Endothelial cell of umbilical vein (primary cell): ENCODE data around the gene CXCR1. TPM values are rescaled to one million over a fixed set of nuclear protein-coding genes. Genes with fewer than 3 reads are reported as not detected.

Source experiments
- BruUV-seq: library from RNA; stranded (reverse); fragments of 400-500 nt; replicated peaks from 2 replicates; lab custom pipeline; 2021; lab: Mats Ljungman, UMichigan
- CTCF ChIA-PET: fragments of 300-600, 350-600 bp; sonication (Branson Sonifier 250); formaldehyde crosslinking; loops from one replicate; lab custom pipeline; 2021; ENCODE audit warnings: antibody characterized with exemption, inconsistent platforms; lab: Charles Lee
- POLR2A ChIA-PET: fragments of 300-600, 350-600 bp; sonication (Branson Sonifier 250); formaldehyde crosslinking; loops from one replicate; lab custom pipeline; 2021; ENCODE audit warnings: antibody characterized with exemption, inconsistent platforms; lab: Charles Lee
- DNase-seq: peaks from one replicate; pipeline ENCODE4 v3.0.0-alpha.2; 2011; ENCODE audit warnings: low read depth, low spot score
- FAIRE-seq: peaks from 2 replicates; lab custom pipeline; 2011; peaks lifted over from hg19 to GRCh38; lab: Jason Lieb, UNC
- H2AFZ ChIP-seq: 2 replicates; pipeline ENCODE4 v1.6.0; 2012; ENCODE audit warnings: low read depth, low read length, control low read depth, inconsistent platforms
- H3K27ac ChIP-seq: 2 replicates; pipeline ENCODE4 v1.5.1; 2011; ENCODE audit warnings: low read depth, mild to moderate bottlenecking, control low read depth, low read length, moderate library complexity; ENCODE audit not compliant: insufficient read depth
- H3K27me3 ChIP-seq, 2 experiments: 2 replicates each; pipeline versions ENCODE4 v1.6.0 to v1.6.1; 2011; ENCODE audit warnings: low read length in 2 of 2, mixed read lengths in 1 of 2; ENCODE audit not compliant: control insufficient read depth in 2 of 2, insufficient read depth in 2 of 2
- H3K36me3 ChIP-seq, 2 experiments: 2 replicates in 1 of 2; 3 replicates in 1 of 2; pipeline ENCODE4 v1.5.1; 2011; ENCODE audit warnings: low read length in 2 of 2, mild to moderate bottlenecking in 1 of 2, moderate library complexity in 1 of 2; ENCODE audit not compliant: control insufficient read depth in 2 of 2, insufficient read depth in 2 of 2; ENCODE audit errors: extremely low read depth in 1 of 2
- H3K4me1 ChIP-seq: 3 replicates; pipeline ENCODE4 v1.5.1; 2011; ENCODE audit warnings: mild to moderate bottlenecking, low read length; ENCODE audit not compliant: control insufficient read depth, insufficient read depth; ENCODE audit errors: extremely low read depth
- H3K4me2 ChIP-seq: 2 replicates; pipeline ENCODE4 v1.6.1; 2011; ENCODE audit warnings: low read length, control low read depth, mixed read lengths; ENCODE audit not compliant: insufficient read depth
- H3K4me3 ChIP-seq, 3 experiments: fragments of 200-600 bp in 1 of 3; sonication (generic), shearing (Covaris generic) in 1 of 3; replicated peaks in 1 of 3; 2 replicates each; pipeline ENCODE4 v1.5.1; 2011 to 2016; ENCODE audit warnings: control low read depth in 3 of 3, low read length in 3 of 3, mild to moderate bottlenecking in 2 of 3, inconsistent platforms in 1 of 3, low read depth in 1 of 3, moderate library complexity in 1 of 3; ENCODE audit not compliant: insufficient read depth in 1 of 3
- H3K79me2 ChIP-seq: 2 replicates; pipeline ENCODE4 v1.6.0; 2012; ENCODE audit warnings: low read length, inconsistent platforms; ENCODE audit not compliant: control insufficient read depth, insufficient read depth
- H3K9ac ChIP-seq: replicated peaks from 2 replicates; pipeline ENCODE3; 2011; ENCODE audit warnings: low read length, control low read depth; ENCODE audit not compliant: insufficient read depth; ENCODE audit errors: extremely low read depth
- H3K9me1 ChIP-seq: replicated peaks from 3 replicates; pipeline ENCODE4 v1.6.0; 2011; ENCODE audit warnings: mild to moderate bottlenecking, low read length; ENCODE audit not compliant: control insufficient read depth, insufficient read depth; ENCODE audit errors: extremely low read depth
- H3K9me3 ChIP-seq: replicated peaks from 2 replicates; pipeline ENCODE4 v1.5.1; 2012; ENCODE audit warnings: low read length, inconsistent platforms; ENCODE audit not compliant: control insufficient read depth, insufficient read depth
- H4K20me1 ChIP-seq: replicated peaks from 2 replicates; pipeline ENCODE3; 2011; ENCODE audit warnings: mild to moderate bottlenecking, low read length; ENCODE audit not compliant: control insufficient read depth, insufficient read depth; ENCODE audit errors: extremely low read depth
- EZH2 ChIP-seq: IDR thresholded peaks from 2 replicates; pipeline ENCODE4 v1.6.1; 2012; ENCODE audit warnings: borderline replicate concordance, low read depth, mild to moderate bottlenecking, moderate library complexity, low read length, inconsistent platforms; ENCODE audit not compliant: severe bottlenecking
- FOS ChIP-seq: IDR thresholded peaks from 2 replicates; pipeline ENCODE4 v1.6.1; 2011; ENCODE audit warnings: mild to moderate bottlenecking, low read length, moderate library complexity, borderline replicate concordance; ENCODE audit not compliant: insufficient read depth
- GATA2 ChIP-seq: IDR thresholded peaks from 2 replicates; pipeline ENCODE4 v1.7.0; 2011; ENCODE audit warnings: low read depth, mild to moderate bottlenecking, moderate library complexity, mixed read lengths, low read length; ENCODE audit not compliant: insufficient read length, insufficient read depth
- JUN ChIP-seq: IDR thresholded peaks from 2 replicates; pipeline ENCODE4 v1.6.1; 2011; ENCODE audit warnings: borderline replicate concordance, low read depth; ENCODE audit not compliant: insufficient read length, insufficient read depth
- MYC ChIP-seq: IDR thresholded peaks from one replicate; pipeline ENCODE4 v1.6.1; 2011; ENCODE audit warnings: mild to moderate bottlenecking, low read depth, low read length
- POLR2A ChIP-seq: IDR thresholded peaks from 2 replicates; pipeline ENCODE4 v1.6.1; 2012; ENCODE audit warnings: low read depth, mild to moderate bottlenecking, control low read depth, low read length
- POLR2AphosphoS5 ChIP-seq: IDR thresholded peaks from 2 replicates; pipeline ENCODE4 v1.6.1; 2012; ENCODE audit warnings: low read depth, mild to moderate bottlenecking, control low read depth, low read length, moderate library complexity; ENCODE audit not compliant: insufficient read depth
- dilution Hi-C: fragments of 300-500 bp; cut with MboI; formaldehyde crosslinking; loops from one replicate; pipeline ENCODE4 v1.15.0; 2019; ENCODE audit warnings: low sequenced_read_pairs; ENCODE audit not compliant: extremely low pct_ligation_motif_present
- intact Hi-C: fragments of 100-400 bp; cut with micrococcal nuclease; formaldehyde crosslinking; loops from one replicate; pipeline ENCODE4 v1.10.0; 2022
- polyA plus RNA-seq, 4 experiments: library from polyadenylated mRNA; depleted of rRNA in 3 of 4; stranded (reverse) in 3 of 4; unstranded in 1 of 4; fragments of >200 nt; gene quantifications; 2 replicates each; pipeline versions ENCODE4 v1.2.1 to v1.2.3, GENCODE V29; 2011 to 2012; ENCODE audit warnings: missing spikeins in 1 of 4
- total RNA-seq: library from RNA; stranded (reverse); gene quantifications from 2 replicates; pipeline ENCODE4 v1.2.3, GENCODE V29; 2021
- TF ChIP-seq, protein P1 (sequence below): IDR thresholded peaks from 2 replicates; pipeline ENCODE4 v1.6.1; 2011; ENCODE audit not compliant: insufficient read depth, insufficient read length
- TF ChIP-seq, protein P2 (sequence below), 2 donors: IDR thresholded peaks; 1 replicate in 1 of 2; 2 replicates in 1 of 2; pipeline ENCODE4 v1.5.1; 2011; ENCODE audit warnings: low read length in 2 of 2, mild to moderate bottlenecking in 2 of 2, moderate library complexity in 2 of 2, control low read depth in 1 of 2, inconsistent platforms in 1 of 2, low read depth in 1 of 2; ENCODE audit not compliant: insufficient read depth in 1 of 2; ENCODE audit errors: extremely low read depth in 1 of 2

The CXCR1 gene
- total and polyA plus RNA-seq, 2 donors (not counting 3 experiments of a cell fraction or from before 2014, with no cell fraction given): not detected

DNA sequence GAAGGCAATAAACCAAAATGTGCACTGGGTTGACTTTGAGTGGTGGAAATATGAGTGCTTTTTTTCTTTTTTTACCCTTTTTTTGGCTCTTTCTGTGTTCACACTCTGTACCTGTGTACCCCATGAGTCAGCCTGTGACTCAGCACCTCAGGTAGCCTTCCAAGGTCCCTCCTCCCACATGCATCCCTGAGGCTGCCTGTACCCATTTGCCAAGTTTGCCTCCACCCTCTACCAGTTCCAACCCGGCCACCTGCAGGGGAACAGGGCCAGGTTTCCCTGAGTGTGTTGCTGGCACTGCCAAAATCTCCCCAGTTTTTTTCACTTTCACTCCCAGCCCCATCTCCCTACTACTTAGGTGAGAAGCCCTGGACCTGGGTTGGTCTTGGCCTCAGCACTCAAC is 14.0 kb downstream of the CXCR1 start:
- intact Hi-C loops (no loop called here), dilution Hi-C loops (no loop called here)
- FAIRE-seq: no peak
- no TSS peak for BruUV-seq
- CTCF ChIA-PET: no interaction called here
- Histone ChIP-seq H3K27me3 (peaks cover 3 to 9% of the 10 kb centered on the region in 2 experiments), H3K4me3 (no peak overlapping the region), H2AFZ (no peak overlapping the region), H3K4me2 (no peak overlapping the region), H3K27ac (no peak overlapping the region), H3K36me3 (no peaks in the 10 kb centered on the region), H3K4me1 (no peaks in the 10 kb centered on the region), H4K20me1 (no peaks in the 10 kb centered on the region), H3K9me3 (no peaks in the 10 kb centered on the region), H3K9ac (no peak overlapping the region), H3K9me1 (no peaks in the 10 kb centered on the region), H3K79me2 (no peaks in the 10 kb centered on the region)
- no peak for DNase-seq
- TF ChIP-seq, protein P1, sequence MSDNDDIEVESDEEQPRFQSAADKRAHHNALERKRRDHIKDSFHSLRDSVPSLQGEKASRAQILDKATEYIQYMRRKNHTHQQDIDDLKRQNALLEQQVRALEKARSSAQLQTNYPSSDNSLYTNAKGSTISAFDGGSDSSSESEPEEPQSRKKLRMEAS: no peak
- TF ChIP-seq JUN (no peak), EZH2 (no peak), POLR2AphosphoS5 (no peak), POLR2A (no peak), FOS (no peak), MYC (no peak), GATA2 (no peak)
- TF ChIP-seq, protein P2, sequence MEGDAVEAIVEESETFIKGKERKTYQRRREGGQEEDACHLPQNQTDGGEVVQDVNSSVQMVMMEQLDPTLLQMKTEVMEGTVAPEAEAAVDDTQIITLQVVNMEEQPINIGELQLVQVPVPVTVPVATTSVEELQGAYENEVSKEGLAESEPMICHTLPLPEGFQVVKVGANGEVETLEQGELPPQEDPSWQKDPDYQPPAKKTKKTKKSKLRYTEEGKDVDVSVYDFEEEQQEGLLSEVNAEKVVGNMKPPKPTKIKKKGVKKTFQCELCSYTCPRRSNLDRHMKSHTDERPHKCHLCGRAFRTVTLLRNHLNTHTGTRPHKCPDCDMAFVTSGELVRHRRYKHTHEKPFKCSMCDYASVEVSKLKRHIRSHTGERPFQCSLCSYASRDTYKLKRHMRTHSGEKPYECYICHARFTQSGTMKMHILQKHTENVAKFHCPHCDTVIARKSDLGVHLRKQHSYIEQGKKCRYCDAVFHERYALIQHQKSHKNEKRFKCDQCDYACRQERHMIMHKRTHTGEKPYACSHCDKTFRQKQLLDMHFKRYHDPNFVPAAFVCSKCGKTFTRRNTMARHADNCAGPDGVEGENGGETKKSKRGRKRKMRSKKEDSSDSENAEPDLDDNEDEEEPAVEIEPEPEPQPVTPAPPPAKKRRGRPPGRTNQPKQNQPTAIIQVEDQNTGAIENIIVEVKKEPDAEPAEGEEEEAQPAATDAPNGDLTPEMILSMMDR (IDR thresholded peaks at IDR 0.05; ENCODE audit: extremely low read depth in 1 of 2, insufficient read depth in 1 of 2, low read depth in 1 of 2, low read length in 2 of 2): no peak
- POLR2A ChIA-PET: no interaction called here
